GM12878 (cell line): ENCODE measurements around the gene LRP8. TPM values are rescaled to one million over a fixed set of nuclear protein-coding genes. Genes with fewer than 3 reads are reported as not detected.

ENCODE experiments used
- ATAC-seq: fragments of 200-7000 bp; cut with Tn5 transposase; 3 replicates; pipeline ENCODE4 v1.9.1; 2020; ENCODE audit warnings: mild to moderate bottlenecking, moderate library complexity
- BruUV-seq: library from RNA; stranded (reverse); fragments of 400-500 nt; replicated peaks from 2 replicates; lab custom pipeline; 2021; lab: Mats Ljungman, UMichigan
- CTCF ChIA-PET: fragments of 300-600 bp; sonication (Branson Sonifier 250); formaldehyde crosslinking; extraction: SDS; loops from one replicate; lab custom pipeline; 2021; ENCODE audit warnings: inconsistent platforms; lab: Yijun Ruan, JAX
- POLR2A ChIA-PET: fragments of 350-600 bp; formaldehyde crosslinking; extraction: SDS; loops from one replicate; lab custom pipeline; 2021; ENCODE audit warnings: inconsistent platforms; lab: Charles Lee
- RAD21 ChIA-PET: fragments of 300-600 bp; sonication (Branson Sonifier 250); formaldehyde crosslinking; loops from one replicate; lab custom pipeline; 2023; ENCODE audit warnings: antibody characterized with exemption; ENCODE audit not compliant: unreplicated experiment; lab: Charles Lee
- SMC1A ChIA-PET: fragments of 300-600 bp; sonication (Branson Sonifier 250); formaldehyde crosslinking; loops from one replicate; lab custom pipeline; 2023; ENCODE audit not compliant: unreplicated experiment, uncharacterized antibody; lab: Charles Lee
- DNase-seq: peaks from one replicate; pipeline ENCODE4 v3.0.0-alpha.2; 2011; ENCODE audit warnings: low read depth, low spot score
- FAIRE-seq: peaks from 3 replicates; lab custom pipeline; 2011; peaks lifted over from hg19 to GRCh38; lab: Jason Lieb, UNC
- H2AFZ ChIP-seq: 2 replicates; pipeline ENCODE4 v1.6.0; 2011; ENCODE audit warnings: low read depth, low read length, control low read depth; ENCODE audit not compliant: control insufficient read depth
- H3K27ac ChIP-seq: 2 replicates; pipeline ENCODE4 v1.5.1; 2011; ENCODE audit warnings: control low read depth; ENCODE audit not compliant: control insufficient read depth, insufficient read depth
- H3K27me3 ChIP-seq, 2 experiments: replicated peaks in 1 of 2; 2 replicates each; pipeline versions ENCODE4 v1.6.0 to v1.6.1; 2011; ENCODE audit warnings: low read length in 1 of 2; ENCODE audit not compliant: control insufficient read depth in 2 of 2, insufficient read depth in 2 of 2
- H3K36me3 ChIP-seq, 2 experiments: 2 replicates each; pipeline ENCODE4 v1.5.1; 2011; ENCODE audit warnings: low read length in 1 of 2; ENCODE audit not compliant: control insufficient read depth in 2 of 2, insufficient read depth in 2 of 2
- H3K4me1 ChIP-seq: 2 replicates; pipeline ENCODE4 v1.6.1; 2011; ENCODE audit warnings: mild to moderate bottlenecking, low read length, moderate library complexity, mixed read lengths; ENCODE audit not compliant: control insufficient read depth, insufficient read depth
- H3K4me2 ChIP-seq: 2 replicates; pipeline ENCODE4 v1.6.0; 2011; ENCODE audit warnings: control low read depth; ENCODE audit not compliant: control insufficient read depth, insufficient read depth
- H3K4me3 ChIP-seq: fragments of 200-600 bp; sonication (generic); 2 replicates; pipeline ENCODE4 v1.5.1; 2016
- H3K79me2 ChIP-seq: 2 replicates; pipeline ENCODE4 v1.6.0; 2011; ENCODE audit warnings: low read length; ENCODE audit not compliant: control insufficient read depth, insufficient read depth
- H3K9ac ChIP-seq: 2 replicates; pipeline ENCODE4 v1.8.0; 2011; ENCODE audit warnings: low read length, control low read depth, mixed read lengths; ENCODE audit not compliant: control insufficient read depth, insufficient read depth
- H3K9me3 ChIP-seq: replicated peaks from 3 replicates; pipeline ENCODE4 v1.5.1; 2011; ENCODE audit warnings: mild to moderate bottlenecking, low read length; ENCODE audit not compliant: control insufficient read depth, insufficient read depth
- H4K20me1 ChIP-seq: 2 replicates; pipeline ENCODE4 v1.6.0; 2011; ENCODE audit not compliant: control insufficient read depth, insufficient read depth
- POLR2AphosphoS5 ChIP-seq: IDR thresholded peaks from 2 replicates; pipeline ENCODE4 v1.6.1; 2011; ENCODE audit warnings: mild to moderate bottlenecking, low read length, inconsistent platforms
- RAD21 ChIP-seq: IDR thresholded peaks from 2 replicates; pipeline ENCODE4 v1.6.1; 2011; ENCODE audit warnings: mild to moderate bottlenecking, low read depth, low read length, moderate library complexity; ENCODE audit not compliant: insufficient read depth
- SMC3 ChIP-seq: IDR thresholded peaks from 2 replicates; pipeline ENCODE4 v1.6.1; 2011; ENCODE audit warnings: low read length, improper control_type of control experiment, borderline replicate concordance
- WGBS: methylation state at CpG from one replicate; pipeline ENCODE4 v1.1.6; 2016; ENCODE audit warnings: low lambda C conversion rate; ENCODE audit not compliant: insufficient replicate concordance, insufficient coverage; ENCODE audit errors: missing lambda C conversion rate; 5-methylcytosine and 5-hydroxymethylcytosine counted together
- in situ Hi-C: fragments of 300-500 bp; cut with MboI; formaldehyde crosslinking; loops from 9 replicates; pipeline ENCODE4 v1.14.3; 2018; ENCODE audit warnings: mixed read lengths
- intact Hi-C: fragments of 100-400 bp; cut with micrococcal nuclease; formaldehyde crosslinking; loops from one replicate; pipeline ENCODE4 v1.14.2; 2022; ENCODE audit not compliant: unreplicated experiment
- polyA plus RNA-seq, 11 experiments: library from polyadenylated mRNA; depleted of rRNA in 4 of 11; unstranded in 6 of 11; stranded (reverse) in 5 of 11; fragments of >200 nt; fragmentation: Nextera tagmentation in 4 of 11; fragmentation: Illumina TruSeq in 1 of 11; extraction: Ambion mirVana in 4 of 11; extraction: Trizol in 1 of 11; gene quantifications; 1 replicate in 1 of 11; 2 replicates in 10 of 11; pipeline versions ENCODE4 v1.2.1 to v1.2.3, GENCODE V29; 2011 to 2016; ENCODE audit warnings: inconsistent platforms in 2 of 11, missing spikeins in 2 of 11, low read depth in 1 of 11
- total RNA-seq, 4 experiments: library from RNA; depleted of rRNA in 3 of 4; stranded (reverse); fragments of >200 nt in 3 of 4; fragmentation: Illumina TruSeq in 1 of 4; extraction: Trizol in 1 of 4; gene quantifications; 2 replicates each; pipeline versions ENCODE4 v1.2.1 to v1.2.3, GENCODE V29; 2013 to 2021
- TF ChIP-seq, protein P1 (sequence below), 3 experiments: IDR thresholded peaks in 2 of 3; conservative IDR thresholded peaks in 1 of 3; 2 replicates each; pipeline ENCODE4 v1.5.1; 2011; ENCODE audit warnings: low read depth in 3 of 3, low read length in 3 of 3, mild to moderate bottlenecking in 3 of 3, control low read depth in 2 of 3, moderate library complexity in 2 of 3, inconsistent platforms in 1 of 3, mixed read lengths in 1 of 3; ENCODE audit not compliant: control insufficient read depth in 2 of 3, insufficient read depth in 1 of 3; ENCODE audit errors: extremely low read depth in 1 of 3

Gene LRP8
- total and polyA plus RNA-seq, 10 of the 15 experiments (the other 5 are each of a cell fraction or from before 2014, with no cell fraction given), result 2.8 to 40.5 (median 22.3) TPM

DNA sequence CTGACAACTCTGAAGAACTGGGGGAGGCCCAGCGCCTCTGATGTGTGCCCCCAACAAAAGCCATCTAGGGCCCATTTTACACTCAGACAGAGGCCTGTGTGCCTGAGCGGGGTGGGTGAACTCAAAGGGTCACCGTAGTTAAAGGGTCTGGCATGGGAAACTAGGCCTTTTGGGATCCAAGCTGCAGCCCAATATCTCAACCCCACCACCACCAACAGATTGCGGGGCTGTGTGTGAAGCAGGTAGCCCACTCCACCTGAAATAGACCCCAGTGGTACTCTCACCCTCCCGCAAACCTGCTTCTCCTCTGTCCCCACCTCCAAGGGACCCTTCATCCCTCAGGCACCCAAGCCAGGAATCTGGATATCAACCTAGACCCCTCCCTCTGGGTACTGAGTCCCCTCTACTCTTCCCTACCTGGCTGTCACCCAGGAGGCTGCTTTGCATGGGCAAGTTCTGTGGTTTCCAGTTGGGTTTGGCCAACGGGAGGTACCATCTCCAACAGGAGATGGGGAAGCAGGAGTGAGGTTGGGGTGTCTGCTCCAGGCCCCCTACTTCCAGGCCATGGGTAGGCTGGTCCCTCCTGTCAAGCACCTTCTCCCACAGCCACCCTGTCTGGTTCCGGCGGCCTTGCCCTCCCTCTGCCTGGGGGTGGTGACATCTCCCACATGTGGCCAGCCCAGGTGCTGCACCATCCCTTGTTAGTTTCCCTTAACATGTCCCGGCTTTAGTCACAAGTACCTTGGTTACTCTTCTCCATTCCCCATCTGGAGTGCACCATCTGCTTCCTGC lies 35.2 kb upstream of the LRP8 start:
- in situ Hi-C loops, result no loop called here
- FAIRE-seq, result no peak
- Histone ChIP-seq H3K4me2 (no peak overlapping the region), H3K36me3 (no peaks in the 10 kb centered on the region), H3K4me3 (no peak overlapping the region), H4K20me1 (no peaks in the 10 kb centered on the region), H3K79me2 (no peaks in the 10 kb centered on the region), H2AFZ (no peak overlapping the region), H3K27ac (no peak overlapping the region), H3K4me1 (peaks cover 2% of the 10 kb centered on the region), H3K9me3 (no peaks in the 10 kb centered on the region), H3K9ac (no peak overlapping the region), H3K27me3 (no peaks in the 10 kb centered on the region; a peak in 1 of 4 replicates)
- ATAC-seq, result peak; percentile 55
- intact Hi-C loops, result no loop called here
- ChIA-PET SMC1A (no interaction called here), CTCF (no interaction called here), RAD21 (no interaction called here), POLR2A (no interaction called here)
- no TSS peak for BruUV-seq
- DNase-seq, result no peak
- 54% methylated on average over 9 of the region's 9 CpGs for WGBS
- 0 out of 2 replicates have a peak, but pooled peaks have one; percentile 2 for TF ChIP-seq RAD21
- peak; percentile 29; the same call in 1 of the 2 replicates for TF ChIP-seq SMC3
- TF ChIP-seq, protein P1, sequence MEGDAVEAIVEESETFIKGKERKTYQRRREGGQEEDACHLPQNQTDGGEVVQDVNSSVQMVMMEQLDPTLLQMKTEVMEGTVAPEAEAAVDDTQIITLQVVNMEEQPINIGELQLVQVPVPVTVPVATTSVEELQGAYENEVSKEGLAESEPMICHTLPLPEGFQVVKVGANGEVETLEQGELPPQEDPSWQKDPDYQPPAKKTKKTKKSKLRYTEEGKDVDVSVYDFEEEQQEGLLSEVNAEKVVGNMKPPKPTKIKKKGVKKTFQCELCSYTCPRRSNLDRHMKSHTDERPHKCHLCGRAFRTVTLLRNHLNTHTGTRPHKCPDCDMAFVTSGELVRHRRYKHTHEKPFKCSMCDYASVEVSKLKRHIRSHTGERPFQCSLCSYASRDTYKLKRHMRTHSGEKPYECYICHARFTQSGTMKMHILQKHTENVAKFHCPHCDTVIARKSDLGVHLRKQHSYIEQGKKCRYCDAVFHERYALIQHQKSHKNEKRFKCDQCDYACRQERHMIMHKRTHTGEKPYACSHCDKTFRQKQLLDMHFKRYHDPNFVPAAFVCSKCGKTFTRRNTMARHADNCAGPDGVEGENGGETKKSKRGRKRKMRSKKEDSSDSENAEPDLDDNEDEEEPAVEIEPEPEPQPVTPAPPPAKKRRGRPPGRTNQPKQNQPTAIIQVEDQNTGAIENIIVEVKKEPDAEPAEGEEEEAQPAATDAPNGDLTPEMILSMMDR (IDR thresholded peaks at IDR 0.05 in 2 of 3, conservative IDR thresholded peaks at IDR 0.05 in 1 of 3; ENCODE audit: control insufficient read depth in 2 of 3, extremely low read depth in 1 of 3, insufficient read depth in 1 of 3, low read depth in 3 of 3, low read length in 3 of 3), result peak; percentile 9 to 36 (median 16); a peak in 3 of 6 replicates
- TF ChIP-seq POLR2AphosphoS5, result no peak
